Stimulated activated CD4-positive, alpha-beta T cell treated with anti-CD3 and anti-CD28 coated beads, Interleukin-15, amount 100 ng/mL, for 48 hours (primary cell): ENCODE data around the gene STAB2.

Experiments used
- DNase-seq, 2 donors: peaks; one replicate each; pipeline ENCODE4 v3.0.0-alpha.2; 2020; ENCODE audit warnings: low read depth in 2 of 2

STAB2 gene

DNA sequence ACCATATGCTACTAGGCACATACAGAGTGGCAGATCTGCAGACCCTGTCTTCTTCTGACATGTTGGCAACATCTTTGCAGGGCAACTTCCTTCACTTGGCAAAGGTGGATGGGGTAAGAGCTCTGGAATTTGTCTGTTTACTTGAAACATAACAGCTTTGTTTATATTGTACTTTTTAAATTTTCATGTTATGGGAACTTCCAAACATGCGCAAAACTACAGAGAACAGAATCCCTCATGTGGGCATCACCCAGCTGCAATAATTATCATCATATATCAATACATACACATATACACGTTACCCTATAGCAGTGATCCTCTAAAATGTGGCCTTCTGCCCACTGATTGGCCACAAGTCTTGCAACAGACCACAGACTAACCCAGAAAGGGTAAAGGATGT, 103.4 kb downstream of the STAB2 start:
- DNase-seq = no peak

- DNase-seq = no peak
Measured at GRCh38 chr12:103691063-103691462, 104.0 kb downstream of the STAB2 start.

DNA sequence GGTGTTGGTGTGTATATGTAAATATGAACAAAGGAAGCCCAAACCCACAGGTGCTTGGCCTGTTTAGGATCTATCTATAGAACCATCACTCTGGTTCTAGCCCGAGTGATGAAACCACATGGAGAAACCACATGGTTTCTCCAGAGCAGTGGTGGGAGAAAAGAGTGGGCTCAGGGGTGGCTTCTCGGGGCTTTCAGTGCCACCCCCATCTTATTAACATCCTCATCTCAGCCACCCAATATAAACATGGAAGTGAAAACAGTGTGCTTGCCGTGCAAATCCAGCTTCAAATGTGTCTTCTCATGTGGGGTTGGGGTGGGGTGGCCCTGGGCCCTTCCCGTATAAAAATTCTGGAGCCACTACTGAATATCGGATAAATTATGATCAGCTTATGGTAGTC, 109.0 kb downstream of the STAB2 start:
- DNase-seq = no peak

GRCh38 chr12:103697971-103698751, 111.1 kb downstream of the STAB2 start:
- no peak for DNase-seq

GRCh38 chr12:103698752-103699560, 111.9 kb downstream of the STAB2 start:
- DNase-seq = no peak

GRCh38 chr12:103705098-103705497, 118.0 kb downstream of the STAB2 start:
- DNase-seq = no peak

- DNase-seq = no peak
Measured at GRCh38 chr12:103705927-103706326, 118.9 kb downstream of the STAB2 start.

GRCh38 chr12:103707446-103707845, 120.4 kb downstream of the STAB2 start:
- no peak for DNase-seq

- no peak for DNase-seq
Measured at GRCh38 chr12:103710544-103710943, 123.5 kb downstream of the STAB2 start.

GRCh38 chr12:103712216-103712615, 125.1 kb downstream of the STAB2 start:
- no peak for DNase-seq

GRCh38 chr12:103715494-103715893, 128.4 kb downstream of the STAB2 start:
- no peak for DNase-seq

- no peak for DNase-seq
Measured at GRCh38 chr12:103716517-103717196, 129.6 kb downstream of the STAB2 start.

DNA sequence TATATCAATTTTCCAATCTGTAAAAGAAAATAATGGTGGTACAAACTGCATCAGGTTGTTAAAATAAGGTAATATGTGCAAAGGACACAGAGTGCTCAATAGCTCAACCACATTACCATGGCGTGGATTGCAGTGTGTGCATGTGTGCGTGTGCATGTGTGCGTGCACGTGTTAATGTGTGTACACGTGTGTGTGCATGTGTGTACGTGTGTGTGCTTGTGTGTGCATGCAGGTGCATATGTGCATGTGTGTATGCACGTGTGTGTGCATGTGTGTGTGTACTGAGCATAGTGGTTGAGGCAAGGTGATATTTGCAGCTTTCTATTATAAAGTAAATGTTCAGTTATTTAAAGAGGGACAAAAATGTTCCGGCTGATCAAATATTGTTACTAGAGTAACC, 138.3 kb downstream of the STAB2 start:
- no peak for DNase-seq

DNA sequence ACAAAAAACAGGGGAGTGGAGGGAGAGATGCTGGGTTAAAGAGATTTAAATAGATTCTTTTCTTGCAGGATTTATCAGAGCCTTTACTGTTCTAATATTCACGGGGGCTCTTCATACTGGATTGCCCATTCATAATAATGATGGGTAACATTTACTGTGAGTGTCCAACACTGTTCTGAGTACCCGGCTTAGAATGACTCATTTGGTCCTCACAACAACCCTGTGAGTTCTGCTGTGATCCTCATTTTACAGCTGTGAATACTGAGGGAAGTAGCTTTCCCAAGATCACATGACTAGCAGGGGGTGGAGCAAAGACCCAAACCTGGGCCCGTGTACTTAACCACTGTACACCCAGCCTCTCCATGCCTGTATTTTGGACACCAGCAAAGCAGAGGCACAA, 140.6 kb downstream of the STAB2 start:
- DNase-seq = no peak

DNA sequence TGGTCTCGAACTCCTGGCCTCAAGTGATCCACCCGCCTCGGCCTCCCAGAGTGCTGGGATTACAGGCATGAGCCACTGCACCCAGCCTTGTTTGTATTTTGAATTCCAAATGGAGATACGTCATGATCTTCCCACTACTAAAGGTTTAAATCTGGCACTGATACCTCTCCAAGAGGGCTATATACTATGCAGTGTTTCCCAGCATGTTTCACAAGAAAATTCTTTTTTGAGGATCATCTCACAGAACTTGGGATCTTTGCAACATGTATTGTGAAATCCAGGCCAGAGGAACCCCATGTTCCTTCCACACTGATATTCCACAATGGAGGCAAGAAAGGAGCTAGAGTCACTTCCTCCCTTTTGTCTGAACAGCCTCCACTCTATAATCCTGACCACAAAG, 141.2 kb downstream of the STAB2 start:
- no peak for DNase-seq

DNA sequence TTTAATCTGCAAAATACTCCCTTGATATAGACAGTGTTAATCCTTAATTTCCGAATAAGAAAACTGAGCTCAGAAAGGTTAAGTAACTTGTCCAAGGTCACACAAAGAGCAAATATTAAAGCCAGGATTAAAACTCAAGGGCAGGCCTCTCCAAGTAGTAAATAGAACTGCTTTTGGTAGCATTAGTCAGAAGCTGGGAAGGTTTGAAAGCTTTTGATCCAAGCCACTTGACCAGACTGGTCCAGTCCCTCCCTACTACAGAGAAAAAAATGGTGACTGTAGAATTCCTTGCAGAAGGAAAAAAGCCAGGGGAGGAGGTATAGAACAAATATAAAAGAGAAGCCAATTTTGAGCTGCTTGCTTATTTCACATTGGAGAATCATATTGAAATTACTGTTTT, 142.4 kb downstream of the STAB2 start:
- DNase-seq = no peak

DNA sequence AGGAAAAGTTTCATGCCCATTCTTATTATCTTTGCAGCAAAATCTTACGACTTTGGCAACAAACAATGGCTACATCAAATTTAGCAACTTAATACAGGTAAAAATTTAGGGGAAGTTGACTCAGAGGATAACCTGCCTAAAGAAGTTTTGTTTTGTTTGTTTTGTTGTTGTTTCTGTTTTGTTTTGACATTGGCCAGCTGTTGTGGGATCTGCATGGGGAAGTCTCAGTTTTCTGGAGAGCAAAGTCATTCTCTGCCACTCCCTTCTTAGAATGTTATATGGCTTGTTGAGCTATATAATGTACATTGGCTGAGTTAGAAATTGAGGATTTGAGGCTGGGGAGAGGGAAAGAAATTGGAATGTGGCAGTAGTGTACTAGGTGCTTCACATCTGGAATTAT, 144.5 kb downstream of the STAB2 start:
- no peak for DNase-seq

- DNase-seq = no peak
Measured at GRCh38 chr12:103734863-103735262, 147.8 kb downstream of the STAB2 start.

DNA sequence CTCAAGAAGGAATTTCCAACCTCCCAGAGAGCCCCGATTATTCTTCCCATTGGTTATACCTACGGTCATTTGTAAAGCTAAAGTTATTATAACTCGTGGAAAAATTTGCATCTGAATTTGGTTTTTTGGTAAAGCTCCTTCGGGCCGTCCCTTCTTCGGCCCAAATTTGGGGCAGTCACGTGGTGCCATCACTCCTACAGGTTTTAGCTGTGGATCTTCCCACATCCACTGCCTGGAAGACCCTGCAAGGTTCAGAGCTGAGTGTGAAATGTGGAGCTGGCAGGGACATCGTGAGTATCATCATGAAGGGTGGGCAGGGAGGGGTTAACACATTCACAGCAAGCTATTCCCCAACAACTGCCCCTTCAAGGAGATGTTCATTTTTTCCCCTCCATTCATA, 148.2 kb downstream of the STAB2 start:
- DNase-seq = no peak

- no peak for DNase-seq
Measured at GRCh38 chr12:103736572-103736971, 149.5 kb downstream of the STAB2 start.

- DNase-seq = no peak
Measured at GRCh38 chr12:103737881-103738280, 150.8 kb downstream of the STAB2 start.

- no peak for DNase-seq
Measured at GRCh38 chr12:103742349-103742932, 155.4 kb downstream of the STAB2 start.
